ENCODE data around the gene ANKRD63. TPM values are rescaled to one million over a fixed set of nuclear protein-coding genes. Genes with fewer than 3 reads are reported as not detected.

Gene ANKRD63
- total RNA-seq, 1 experiment from 2014 or later = 2.5 TPM

DNA sequence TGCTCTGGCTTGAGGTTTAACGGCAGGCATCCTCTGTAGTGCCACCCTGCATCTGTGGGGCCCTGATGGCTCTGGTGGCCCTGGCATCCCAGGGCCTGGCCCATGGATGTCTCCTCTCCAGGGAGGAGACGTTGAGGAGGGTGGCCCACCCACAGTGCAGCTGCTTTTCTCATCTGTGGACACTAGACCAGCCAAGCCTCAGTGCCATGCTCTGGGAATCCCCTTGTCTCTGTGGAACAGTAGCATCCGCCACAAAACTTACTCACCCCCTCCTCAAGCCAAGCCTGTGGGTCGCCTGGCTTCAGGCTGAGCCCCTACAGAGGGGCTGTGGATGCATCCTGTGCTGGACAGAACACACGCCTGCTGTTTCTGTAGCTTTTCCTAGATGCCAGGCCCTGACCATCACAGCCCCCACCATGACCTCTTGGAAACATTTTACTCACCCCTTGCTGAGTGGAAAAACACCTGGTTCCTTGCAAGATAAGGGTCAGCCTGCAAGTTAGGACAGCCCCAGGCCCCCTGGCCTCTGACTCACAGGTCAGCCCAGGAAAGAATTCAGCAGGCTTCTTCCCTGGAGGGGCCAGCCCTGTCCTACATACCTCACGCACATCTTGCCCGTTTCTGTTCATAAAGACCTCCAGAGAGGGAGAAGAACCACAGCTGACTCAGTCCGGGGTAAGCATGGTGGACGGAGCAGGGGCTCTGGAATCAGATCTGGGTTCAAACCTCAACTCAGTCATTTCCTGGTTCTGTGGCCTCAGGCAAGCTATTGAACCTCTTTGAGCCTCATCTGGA is 25.0 kb downstream of the ANKRD63 start:
- Histone ChIP-seq H3K36me3 (ENCODE audit: insufficient read depth, low read length, poor library complexity, severe bottlenecking) (no peaks in the 10 kb centered on the region), H3K4me3 (ENCODE audit: low read depth, low read length, poor library complexity, severe bottlenecking) (no peak overlapping the region), H3K27ac (ENCODE audit: low read depth, low read length, poor library complexity, severe bottlenecking) (no peak overlapping the region), H3K4me1 (ENCODE audit: insufficient read depth, low read length, poor library complexity, severe bottlenecking) (peaks cover 8% of the 10 kb centered on the region), H3K27me3 (replicated peaks; ENCODE audit: insufficient read depth, low read depth, low read length, poor library complexity) (no peaks in the 10 kb centered on the region), H3K9me3 (ENCODE audit: low read depth, low read length, poor library complexity, severe bottlenecking) (no peaks in the 10 kb centered on the region)
- no TSS peak for BruUV-seq (replicated peaks)
- POLR2A ChIA-PET (ENCODE audit: low non-redundant PET) = no interaction called here
- CTCF ChIA-PET = interaction anchor here (1.5 kb wide), 1 partner anchor 13 kb away, joined by 3 read pairs; no protein-coding TSS in a partner anchor
- intact Hi-C loops (cut with micrococcal nuclease; ENCODE audit: unreplicated experiment) = no loop called here
- DNase-seq (ENCODE audit: low spot score) = no peak
- TF ChIP-seq, protein P1, sequence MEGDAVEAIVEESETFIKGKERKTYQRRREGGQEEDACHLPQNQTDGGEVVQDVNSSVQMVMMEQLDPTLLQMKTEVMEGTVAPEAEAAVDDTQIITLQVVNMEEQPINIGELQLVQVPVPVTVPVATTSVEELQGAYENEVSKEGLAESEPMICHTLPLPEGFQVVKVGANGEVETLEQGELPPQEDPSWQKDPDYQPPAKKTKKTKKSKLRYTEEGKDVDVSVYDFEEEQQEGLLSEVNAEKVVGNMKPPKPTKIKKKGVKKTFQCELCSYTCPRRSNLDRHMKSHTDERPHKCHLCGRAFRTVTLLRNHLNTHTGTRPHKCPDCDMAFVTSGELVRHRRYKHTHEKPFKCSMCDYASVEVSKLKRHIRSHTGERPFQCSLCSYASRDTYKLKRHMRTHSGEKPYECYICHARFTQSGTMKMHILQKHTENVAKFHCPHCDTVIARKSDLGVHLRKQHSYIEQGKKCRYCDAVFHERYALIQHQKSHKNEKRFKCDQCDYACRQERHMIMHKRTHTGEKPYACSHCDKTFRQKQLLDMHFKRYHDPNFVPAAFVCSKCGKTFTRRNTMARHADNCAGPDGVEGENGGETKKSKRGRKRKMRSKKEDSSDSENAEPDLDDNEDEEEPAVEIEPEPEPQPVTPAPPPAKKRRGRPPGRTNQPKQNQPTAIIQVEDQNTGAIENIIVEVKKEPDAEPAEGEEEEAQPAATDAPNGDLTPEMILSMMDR (conservative IDR thresholded peaks at IDR 0.05; ENCODE audit: low read depth, low read length) = no peak
- TF ChIP-seq EZH2 (IDR thresholded peaks at IDR 0.05; ENCODE audit: borderline replicate concordance, low read depth, low read length, poor library complexity, severe bottlenecking) = no peak

DNA sequence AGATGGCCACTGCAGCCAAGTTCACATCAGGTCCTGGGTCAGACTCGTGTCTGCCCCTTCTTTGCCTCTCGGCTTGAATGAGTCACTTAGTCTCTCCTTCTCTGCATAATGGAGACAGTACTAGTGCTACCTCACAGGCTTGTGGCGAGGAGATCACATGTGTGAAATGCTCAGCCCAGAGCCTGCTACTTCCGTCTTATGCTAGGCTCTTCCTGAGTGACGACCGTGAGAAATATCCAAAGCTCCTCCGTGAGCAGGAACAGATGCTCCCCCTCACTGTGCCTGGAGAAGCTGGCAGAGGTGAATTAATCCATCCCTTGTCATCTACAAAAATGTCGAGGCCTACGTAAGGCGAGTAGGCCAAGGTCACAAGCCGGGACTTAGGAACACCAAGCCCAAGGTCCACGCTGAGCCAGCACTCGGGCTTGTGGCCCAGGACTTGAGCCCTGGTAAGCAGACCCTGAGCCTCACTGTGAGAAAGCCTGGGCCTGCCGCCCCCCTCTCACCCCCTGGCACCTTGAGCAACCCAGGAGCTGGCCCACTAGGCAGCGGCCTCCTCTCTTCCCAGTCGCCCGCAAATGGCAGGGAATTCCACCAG is 26.1 kb downstream of the ANKRD63 start:
- H3K27ac ChIP-seq (ENCODE audit: low read depth, low read length, poor library complexity, severe bottlenecking) = no peak overlapping the region
- TF ChIP-seq, protein P1 (conservative IDR thresholded peaks at IDR 0.05; ENCODE audit: low read depth, low read length) = no peak
- no peak for TF ChIP-seq EZH2 (IDR thresholded peaks at IDR 0.05; ENCODE audit: borderline replicate concordance, low read depth, low read length, poor library complexity, severe bottlenecking)
- ChIA-PET POLR2A (ENCODE audit: low non-redundant PET) (no interaction called here), CTCF (interaction anchor here (1.5 kb wide), 1 partner anchor 14 kb away, joined by 3 read pairs; no protein-coding TSS in a partner anchor)
- H3K4me1 ChIP-seq (ENCODE audit: insufficient read depth, low read length, poor library complexity, severe bottlenecking) = peaks cover 10% of the 10 kb centered on the region
- H3K36me3 ChIP-seq (ENCODE audit: insufficient read depth, low read length, poor library complexity, severe bottlenecking) = no peaks in the 10 kb centered on the region
- DNase-seq (ENCODE audit: low spot score) = no peak
- no peak overlapping the region for H3K4me3 ChIP-seq (ENCODE audit: low read depth, low read length, poor library complexity, severe bottlenecking)
- H3K9me3 ChIP-seq (ENCODE audit: low read depth, low read length, poor library complexity, severe bottlenecking) = no peaks in the 10 kb centered on the region
- BruUV-seq (replicated peaks) = no TSS peak
- intact Hi-C loops (cut with micrococcal nuclease; ENCODE audit: unreplicated experiment) = no loop called here
- no peaks in the 10 kb centered on the region for H3K27me3 ChIP-seq (replicated peaks; ENCODE audit: insufficient read depth, low read depth, low read length, poor library complexity)

DNA sequence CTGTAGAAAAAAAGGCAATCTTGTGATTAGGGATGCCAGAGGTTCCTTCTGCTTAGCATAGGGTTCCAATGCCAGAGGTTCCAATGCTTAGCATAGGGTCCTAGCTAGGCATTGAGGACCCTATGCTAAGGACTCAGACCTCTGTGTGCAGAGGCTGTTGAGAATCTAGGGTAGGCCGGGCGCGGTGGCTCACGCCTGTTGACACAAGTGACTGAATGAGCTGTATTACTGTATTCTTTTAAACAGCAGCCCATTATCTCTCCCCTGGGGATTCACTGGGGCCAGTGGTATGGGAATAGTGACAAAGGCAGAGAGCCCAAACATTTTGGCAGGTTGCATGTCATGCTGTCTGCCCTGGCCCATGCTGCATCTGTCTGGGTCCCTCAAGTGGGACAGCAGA is 27.8 kb downstream of the ANKRD63 start:
- peaks cover 10% of the 10 kb centered on the region for H3K4me1 ChIP-seq (ENCODE audit: insufficient read depth, low read length, poor library complexity, severe bottlenecking)
- intact Hi-C loops (cut with micrococcal nuclease; ENCODE audit: unreplicated experiment) = no loop called here
- no peak overlapping the region for H3K4me3 ChIP-seq (ENCODE audit: low read depth, low read length, poor library complexity, severe bottlenecking)
- no peak for DNase-seq (ENCODE audit: low spot score)
- ChIA-PET POLR2A (ENCODE audit: low non-redundant PET) (no interaction called here), CTCF (interaction anchor here (0.6 kb wide), 1 partner anchor 50 kb away, joined by 7 read pairs; no protein-coding TSS in a partner anchor)
- H3K27ac ChIP-seq (ENCODE audit: low read depth, low read length, poor library complexity, severe bottlenecking) = no peak overlapping the region
- no peaks in the 10 kb centered on the region for H3K9me3 ChIP-seq (ENCODE audit: low read depth, low read length, poor library complexity, severe bottlenecking)
- TF ChIP-seq, protein P1 (conservative IDR thresholded peaks at IDR 0.05; ENCODE audit: low read depth, low read length) = no peak
- TF ChIP-seq EZH2 (IDR thresholded peaks at IDR 0.05; ENCODE audit: borderline replicate concordance, low read depth, low read length, poor library complexity, severe bottlenecking) = no peak
- no peaks in the 10 kb centered on the region for H3K27me3 ChIP-seq (replicated peaks; ENCODE audit: insufficient read depth, low read depth, low read length, poor library complexity)
- BruUV-seq (replicated peaks) = no TSS peak
- H3K36me3 ChIP-seq (ENCODE audit: insufficient read depth, low read length, poor library complexity, severe bottlenecking) = no peaks in the 10 kb centered on the region

Data from A673 (cell line).